OCI-LY1 (cell line): ENCODE results near the gene TNIP2.
A peak's percentile ranks its signal among the peaks of the same experiment; 100 is the strongest.

Experiments
- H2AFZ ChIP-seq: fragments of 200-600 bp; sonication (generic), shearing (Covaris generic); 2 replicates; pipeline ENCODE4 v1.6.0; 2014; ENCODE audit warnings: antibody characterized with exemption, mild to moderate bottlenecking, low read length
- H3F3A ChIP-seq: fragments of 200-600 bp; sonication (generic), shearing (Covaris generic); 2 replicates; pipeline ENCODE4 v1.6.0; 2014; ENCODE audit warnings: mild to moderate bottlenecking, antibody characterized with exemption, low read length, moderate library complexity; ENCODE audit not compliant: insufficient read depth
- H3K27ac ChIP-seq: fragments of 200-600 bp; sonication (generic); 2 replicates; pipeline ENCODE4 v1.5.1; 2014; ENCODE audit warnings: low read length, mixed run types, mild to moderate bottlenecking, low read depth; ENCODE audit not compliant: poor library complexity, severe bottlenecking
- H3K27me3 ChIP-seq: fragments of 200-600 bp; sonication (generic); 2 replicates; pipeline ENCODE4 v1.6.0; 2014; ENCODE audit warnings: antibody characterized with exemption, mild to moderate bottlenecking, low read length, moderate library complexity; ENCODE audit not compliant: insufficient read depth
- H3K36me3 ChIP-seq: fragments of 200-600 bp; sonication (generic); 2 replicates; pipeline ENCODE4 v1.6.1; 2014; ENCODE audit warnings: mild to moderate bottlenecking, antibody characterized with exemption, low read length, moderate library complexity, mixed read lengths; ENCODE audit not compliant: insufficient read depth
- H3K4me1 ChIP-seq: fragments of 200-600 bp; sonication (generic); 2 replicates; pipeline ENCODE4 v1.5.1; 2014; ENCODE audit warnings: mild to moderate bottlenecking, low read length, moderate library complexity; ENCODE audit not compliant: insufficient read depth, severe bottlenecking
- H3K4me2 ChIP-seq: fragments of 200-600 bp; sonication (generic), shearing (Covaris generic); 2 replicates; pipeline ENCODE4 v1.6.1; 2014; ENCODE audit warnings: low read length
- H3K4me3 ChIP-seq: fragments of 200-600 bp; sonication (generic); 2 replicates; pipeline ENCODE4 v1.5.1; 2014; ENCODE audit warnings: low read length, low read depth, mild to moderate bottlenecking, mixed read lengths; ENCODE audit not compliant: poor library complexity, severe bottlenecking
- H3K79me2 ChIP-seq: fragments of 200-600 bp; shearing (Covaris generic); 2 replicates; pipeline ENCODE4 v1.6.1; 2016; ENCODE audit warnings: mixed run types, low read length, mixed read lengths; ENCODE audit not compliant: insufficient read depth
- H3K9ac ChIP-seq: fragments of 200-600 bp; sonication (generic), shearing (Covaris generic); 2 replicates; pipeline ENCODE4 v1.6.1; 2014; ENCODE audit warnings: mild to moderate bottlenecking, low read length, mixed read lengths
- H3K9me2 ChIP-seq: fragments of 200-600 bp; sonication (generic), shearing (Covaris generic); 2 replicates; pipeline ENCODE4 v1.6.1; 2014; ENCODE audit warnings: low read depth, mild to moderate bottlenecking, low read length, mixed read lengths
- H3K9me3 ChIP-seq: fragments of 200-600 bp; shearing (Covaris generic); 2 replicates; pipeline ENCODE4 v1.6.1; 2014; ENCODE audit warnings: low read length, mixed read lengths
- H4K20me1 ChIP-seq: fragments of 200-600 bp; sonication (generic), shearing (Covaris generic); 2 replicates; pipeline ENCODE4 v1.6.0; 2016; ENCODE audit warnings: mild to moderate bottlenecking, low read length; ENCODE audit not compliant: insufficient read depth
- CTCF ChIP-seq: fragments of 200-600 bp; sonication (generic), shearing (Covaris generic); IDR thresholded peaks from 2 replicates; pipeline ENCODE4 v1.5.1; 2017; ENCODE audit warnings: mild to moderate bottlenecking, antibody characterized with exemption, low read length, moderate library complexity, mixed read lengths
- EZH2 ChIP-seq: fragments of 200-600 bp; sonication (generic), shearing (Covaris generic); IDR thresholded peaks from 2 replicates; pipeline ENCODE4 v1.8.0; 2017; ENCODE audit warnings: borderline replicate concordance, mixed run types, mild to moderate bottlenecking, antibody characterized with exemption, low read length, moderate library complexity, mixed read lengths

Gene TNIP2

GRCh38 chr4:2786794-2787229, 30.7 kb upstream of the TNIP2 start:
- no peak overlapping the region for H3K4me2 ChIP-seq
- H3K4me3 ChIP-seq = no peak overlapping the region
- no peak overlapping the region for H3K27ac ChIP-seq
- H3K9me2 ChIP-seq = no peaks in the 10 kb centered on the region
- TF ChIP-seq CTCF = no peak
- no peak overlapping the region for H3K9ac ChIP-seq
- H3K36me3 ChIP-seq = no peaks in the 10 kb centered on the region
- H3K4me1 ChIP-seq = peaks cover 24% of the 10 kb centered on the region
- no peaks in the 10 kb centered on the region for H4K20me1 ChIP-seq
- H3K9me3 ChIP-seq = no peaks in the 10 kb centered on the region
- no peak overlapping the region for H2AFZ ChIP-seq
- no peaks in the 10 kb centered on the region for H3F3A ChIP-seq
- no peaks in the 10 kb centered on the region for H3K27me3 ChIP-seq
- no peaks in the 10 kb centered on the region for H3K79me2 ChIP-seq

- no peaks in the 10 kb centered on the region for H3K79me2 ChIP-seq
- no peak overlapping the region for H3K4me3 ChIP-seq
- H3K36me3 ChIP-seq = no peaks in the 10 kb centered on the region
- H3K4me2 ChIP-seq = no peak overlapping the region
- H3K9ac ChIP-seq = no peak overlapping the region
- no peak for TF ChIP-seq EZH2
- no peak for TF ChIP-seq CTCF
- H4K20me1 ChIP-seq = no peaks in the 10 kb centered on the region
- no peak overlapping the region for H2AFZ ChIP-seq
- no peaks in the 10 kb centered on the region for H3K27me3 ChIP-seq
- no peaks in the 10 kb centered on the region for H3K9me2 ChIP-seq
- H3K4me1 ChIP-seq = peaks cover 24% of the 10 kb centered on the region
- peak overlapping the region; percentile 39 for H3K27ac ChIP-seq
- no peaks in the 10 kb centered on the region for H3F3A ChIP-seq
- no peaks in the 10 kb centered on the region for H3K9me3 ChIP-seq
Measured at GRCh38 chr4:2786152-2786671, 30.1 kb upstream of the TNIP2 start.

- Histone ChIP-seq H4K20me1 (no peaks in the 10 kb centered on the region), H3K9ac (no peak overlapping the region), H3K9me3 (no peaks in the 10 kb centered on the region), H3K4me1 (peaks cover 24% of the 10 kb centered on the region), H3F3A (no peaks in the 10 kb centered on the region), H2AFZ (no peak overlapping the region), H3K4me2 (no peak overlapping the region), H3K4me3 (no peak overlapping the region), H3K27ac (peak overlapping the region; percentile 39), H3K79me2 (no peaks in the 10 kb centered on the region), H3K27me3 (no peaks in the 10 kb centered on the region), H3K9me2 (no peaks in the 10 kb centered on the region), H3K36me3 (no peaks in the 10 kb centered on the region)
- TF ChIP-seq CTCF (no peak), EZH2 (no peak)
Measured at GRCh38 chr4:2785613-2786012, 29.5 kb upstream of the TNIP2 start.
